ENCODE measurements around the gene RAB44.

RAB44 gene

DNA sequence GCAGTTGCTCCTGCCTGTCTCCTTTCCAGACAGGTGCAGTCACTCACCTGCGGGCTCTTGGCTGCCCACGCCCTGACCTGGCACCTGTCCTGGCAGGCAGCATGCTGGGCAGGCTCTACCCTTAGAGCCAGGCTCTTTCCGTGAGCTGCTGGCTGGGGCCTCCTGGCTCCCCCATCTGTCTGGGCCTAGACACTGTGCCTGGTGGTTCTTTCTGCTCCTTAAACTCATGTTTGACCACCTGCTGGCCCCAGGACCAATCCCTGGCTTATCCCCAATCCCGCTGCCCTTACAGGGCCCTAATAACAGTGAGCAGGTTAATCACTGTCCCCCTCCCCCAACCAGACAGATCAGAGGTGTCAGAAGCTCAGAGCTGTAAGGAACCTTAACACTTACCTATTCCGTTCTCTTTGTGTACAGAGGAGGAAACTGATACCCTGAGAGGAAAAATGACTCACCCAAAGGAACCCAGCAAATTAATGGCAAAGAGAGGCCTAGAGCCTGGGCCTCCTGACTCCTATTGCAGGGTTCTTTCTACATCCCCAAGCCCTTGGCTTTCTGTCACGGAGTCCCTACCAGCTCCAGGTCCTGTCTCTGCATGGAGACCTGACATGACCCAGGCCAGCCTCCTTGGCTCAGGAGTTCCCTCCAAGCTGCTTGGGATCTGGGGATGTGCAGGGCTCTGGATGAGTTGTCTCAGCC lies 54.7 kb downstream of the RAB44 start:
- no peak for DNase-seq

DNA sequence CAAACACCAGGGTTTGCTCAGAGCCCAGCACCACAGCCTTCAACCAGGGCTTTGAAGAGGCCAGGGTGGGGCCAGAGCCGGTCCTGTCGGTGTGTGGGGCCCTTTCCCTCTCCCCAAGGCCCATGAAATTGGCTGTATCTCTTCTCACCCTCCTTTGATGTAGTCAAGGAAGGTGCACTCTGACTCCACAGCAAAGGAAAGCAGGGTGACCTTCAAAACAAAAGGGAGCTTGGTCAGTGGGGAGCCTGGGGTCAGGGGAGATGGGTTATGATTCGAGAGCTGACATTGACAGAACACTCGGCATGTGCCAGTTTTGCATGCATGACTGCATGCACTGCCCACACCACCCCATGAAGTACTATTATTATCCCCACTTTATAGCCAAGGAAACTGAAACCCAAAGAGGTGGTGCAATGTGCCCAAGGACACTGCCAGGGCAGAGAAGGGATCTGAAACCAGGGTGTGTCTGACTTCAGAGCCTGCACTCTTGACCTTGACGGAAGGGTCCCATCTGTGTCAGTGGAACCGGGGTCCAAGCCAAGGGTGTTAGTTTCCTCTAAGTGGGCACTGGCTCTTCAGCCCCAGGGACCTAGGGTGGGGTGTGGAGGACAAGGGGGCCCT lies 55.4 kb downstream of the RAB44 start:
- DNase-seq, result no peak

DNA sequence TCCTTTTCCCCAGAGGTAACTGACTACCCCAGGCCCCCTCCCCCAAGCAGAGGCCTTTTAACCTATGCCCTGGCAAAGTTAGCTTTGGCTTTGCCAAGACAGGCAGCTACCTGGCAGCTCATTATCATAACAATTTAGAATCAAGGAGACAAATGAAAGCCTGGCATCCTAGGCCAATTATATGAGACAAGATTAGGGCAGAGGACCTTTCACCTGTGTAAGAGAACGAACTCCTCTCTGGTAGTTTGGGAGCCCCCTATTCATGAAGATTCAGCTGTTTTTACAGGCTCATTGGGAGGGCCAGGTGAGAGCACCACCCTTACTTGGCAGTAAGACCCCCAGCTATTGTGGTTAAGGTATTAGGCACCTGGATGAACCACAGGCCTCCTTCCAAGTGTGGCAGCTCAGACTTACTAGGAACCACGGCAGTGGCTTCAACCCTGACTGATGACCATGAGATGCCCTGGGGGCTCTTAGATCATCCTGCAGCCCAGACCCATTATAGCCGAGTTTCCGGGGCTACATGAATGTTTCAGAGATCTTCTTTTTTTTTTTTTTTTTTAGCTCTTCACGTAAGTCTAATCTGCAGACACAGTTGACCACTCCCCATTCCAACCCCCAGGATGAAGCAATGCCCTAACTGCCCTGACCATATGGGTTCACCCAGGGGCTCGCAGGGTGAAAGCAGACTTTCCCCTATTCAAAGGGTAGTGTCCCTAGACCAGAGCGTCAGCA lies 56.2 kb downstream of the RAB44 start:
- DNase-seq, result no peak

DNA sequence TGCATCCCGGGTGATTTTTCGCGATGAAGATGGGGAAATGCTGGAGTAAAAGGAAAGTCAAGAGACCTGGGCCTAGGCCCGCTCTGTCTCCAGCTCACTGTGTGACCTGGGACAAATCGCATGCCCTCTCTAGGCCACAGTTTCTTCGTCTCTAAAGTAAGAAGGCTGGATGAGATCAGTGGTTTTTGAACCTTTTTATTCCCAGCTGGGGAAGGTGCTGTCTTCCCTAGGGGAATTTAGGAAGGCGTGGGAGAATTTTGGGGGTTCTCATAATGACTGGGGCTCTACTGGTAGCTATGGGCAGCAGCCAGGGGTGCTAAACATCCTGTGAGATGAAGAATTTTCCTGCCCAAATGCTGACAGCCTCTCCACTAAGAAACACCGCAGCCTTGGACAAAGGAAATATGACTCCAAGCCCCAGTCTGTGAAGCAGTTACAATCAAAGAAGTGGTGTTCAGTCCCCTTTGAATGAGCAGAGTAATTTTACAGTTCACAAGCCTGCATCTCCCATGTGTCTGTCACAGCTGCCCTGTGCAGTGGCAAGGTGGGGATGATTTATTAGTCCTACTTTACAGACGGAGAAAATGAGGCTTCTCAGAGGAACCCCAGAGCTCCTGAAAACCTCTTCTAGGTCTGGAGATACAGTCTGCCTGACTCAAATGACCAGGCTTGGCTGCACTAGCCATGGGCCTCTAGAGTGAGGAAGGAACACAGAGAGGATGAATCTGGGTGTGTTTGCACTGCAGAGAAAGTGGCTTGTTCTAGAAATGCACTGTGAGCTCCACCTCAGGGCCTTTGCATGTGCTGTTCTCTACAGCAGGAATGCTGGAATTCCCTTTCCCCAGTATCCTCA lies 57.2 kb downstream of the RAB44 start:
- DNase-seq, result no peak

DNA sequence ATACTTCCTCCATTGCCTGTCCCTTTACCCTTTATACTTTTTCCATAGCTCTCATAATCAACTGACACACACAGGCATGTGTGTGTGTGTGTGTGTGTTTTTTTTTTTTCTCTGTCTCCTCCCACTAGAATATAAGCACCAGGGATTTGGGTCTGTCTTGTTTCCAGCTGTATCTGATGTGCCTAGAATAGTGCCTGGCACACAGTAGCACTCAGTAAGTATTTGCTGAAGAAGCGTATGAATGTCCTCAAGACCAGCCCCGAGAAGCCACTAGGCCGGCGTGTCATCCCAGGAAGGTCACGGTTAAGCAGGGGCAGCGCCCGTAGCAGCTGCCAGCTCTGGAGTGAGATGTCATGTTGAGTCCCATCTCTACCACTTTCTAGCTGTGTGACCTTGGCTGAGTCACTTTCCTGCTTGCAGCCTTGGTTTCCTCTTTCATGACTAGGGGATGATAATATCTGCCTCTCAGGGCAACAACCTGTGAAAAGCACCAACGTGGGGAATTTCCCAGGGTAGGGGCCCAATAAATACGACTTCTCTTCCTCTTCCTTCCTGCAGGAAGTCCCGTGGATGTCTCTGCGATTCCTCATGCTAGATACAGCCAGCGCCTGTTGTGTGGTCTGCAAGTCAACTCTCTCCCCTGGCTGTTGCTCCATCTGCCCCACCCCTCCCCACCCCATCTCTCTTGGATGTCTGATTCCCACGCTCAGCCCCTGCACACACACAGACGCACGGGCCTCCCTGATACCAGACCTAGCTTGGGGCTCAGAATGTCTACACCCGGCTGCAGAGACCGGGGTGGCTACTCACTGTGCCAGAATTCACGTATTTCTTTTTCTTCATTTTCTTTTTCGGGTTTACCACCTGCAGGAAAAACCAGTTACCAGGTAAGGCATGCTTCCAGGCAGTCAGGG lies 58.1 kb downstream of the RAB44 start:
- no peak for DNase-seq

DNA sequence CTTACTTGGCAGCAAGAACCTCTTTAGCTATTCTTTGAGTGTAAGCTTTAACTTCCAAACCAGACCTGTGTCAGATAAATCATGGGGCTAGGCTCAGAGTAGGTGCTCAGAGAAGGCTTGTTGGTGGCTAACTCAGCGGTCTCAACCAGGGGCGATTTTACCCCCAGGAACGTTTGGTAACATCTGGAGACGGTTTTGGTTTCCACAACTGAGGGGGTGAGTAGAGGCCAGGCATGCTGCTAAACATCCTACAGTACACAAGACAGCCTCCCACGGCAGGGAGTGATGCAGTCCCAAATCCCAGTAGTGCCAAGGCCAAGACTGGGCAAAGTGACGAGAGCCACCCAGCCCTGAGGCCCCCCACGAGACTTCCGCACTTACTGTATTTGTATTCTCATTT lies 59.2 kb downstream of the RAB44 start:
- DNase-seq, result peak; percentile 18

DNA sequence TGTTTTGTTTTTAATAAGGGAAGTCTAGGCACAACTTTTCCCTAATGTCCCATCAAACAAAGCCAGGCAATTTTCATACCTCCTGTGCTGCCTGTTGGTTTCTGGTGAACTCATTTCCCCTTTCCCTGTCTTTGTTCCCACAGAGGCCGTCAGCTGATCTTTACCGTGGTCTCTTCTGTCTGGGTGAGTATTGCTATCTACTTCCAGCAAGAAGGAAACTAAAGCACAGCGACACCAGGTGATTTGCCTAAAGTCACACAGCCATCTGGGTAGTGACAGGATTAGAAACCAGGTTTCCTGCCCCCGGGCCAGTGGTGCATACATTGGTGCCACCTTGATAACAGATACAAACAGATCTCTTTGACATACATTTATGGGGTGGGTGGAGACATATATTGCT lies 59.6 kb downstream of the RAB44 start:
- no peak for DNase-seq

DNA sequence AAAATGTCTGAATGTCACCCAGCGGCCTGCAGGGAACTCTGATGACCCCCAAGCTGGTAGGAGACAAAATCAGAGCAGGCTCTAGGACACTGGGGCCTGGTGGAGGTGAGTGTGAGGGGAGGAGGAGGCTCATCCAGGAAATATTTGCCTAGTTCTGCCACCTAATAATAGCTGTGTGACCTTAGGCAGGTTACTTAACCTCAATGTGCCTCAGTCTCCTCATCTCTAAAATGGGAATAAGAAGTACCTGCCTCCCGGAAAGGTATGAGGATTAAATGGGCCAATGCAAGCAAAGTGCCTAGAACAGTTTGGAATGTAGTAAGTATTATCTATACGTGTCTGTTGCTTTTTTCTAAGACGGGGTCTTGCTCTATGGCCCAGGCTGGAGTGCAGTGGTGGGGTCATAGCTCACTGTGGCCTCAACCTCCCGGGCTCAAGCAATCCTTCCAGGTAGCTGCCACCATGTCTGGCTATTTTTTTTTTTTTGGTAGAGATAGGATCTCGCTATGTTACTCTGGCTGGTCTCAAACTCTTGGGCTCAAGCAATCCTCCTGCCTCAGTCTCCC lies 60.4 kb downstream of the RAB44 start:
- DNase-seq, result no peak

DNA sequence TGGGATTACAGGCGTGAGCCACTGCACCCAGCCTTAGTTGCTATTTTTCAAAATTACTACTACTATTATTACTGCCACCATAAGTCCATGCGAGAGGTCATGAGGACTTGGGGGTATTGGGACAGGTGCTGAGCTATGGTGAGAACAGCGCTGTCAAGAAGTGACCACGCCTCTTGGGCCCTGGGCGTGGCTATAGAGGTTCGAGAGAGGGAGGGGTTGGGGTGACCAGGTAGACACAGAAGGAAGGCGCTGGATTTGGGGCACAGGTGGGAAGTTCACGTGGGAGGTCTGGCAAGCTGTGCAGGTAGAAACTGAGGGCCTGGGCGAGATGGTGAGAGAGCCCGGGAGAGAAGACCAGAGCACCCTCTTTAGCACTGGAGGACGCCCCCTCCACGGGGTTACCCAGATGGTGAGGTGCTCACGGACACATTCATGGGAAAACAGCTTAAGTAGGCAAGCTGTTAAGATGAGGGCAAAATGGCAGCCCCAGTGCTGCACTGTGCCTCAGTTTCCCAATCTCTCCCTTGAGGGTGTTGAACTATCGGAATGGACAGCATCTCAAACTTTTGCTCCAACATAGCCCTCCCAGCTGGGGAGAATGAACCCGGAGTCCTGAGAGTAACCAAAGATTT lies 61.0 kb downstream of the RAB44 start:
- DNase-seq, result no peak

DNA sequence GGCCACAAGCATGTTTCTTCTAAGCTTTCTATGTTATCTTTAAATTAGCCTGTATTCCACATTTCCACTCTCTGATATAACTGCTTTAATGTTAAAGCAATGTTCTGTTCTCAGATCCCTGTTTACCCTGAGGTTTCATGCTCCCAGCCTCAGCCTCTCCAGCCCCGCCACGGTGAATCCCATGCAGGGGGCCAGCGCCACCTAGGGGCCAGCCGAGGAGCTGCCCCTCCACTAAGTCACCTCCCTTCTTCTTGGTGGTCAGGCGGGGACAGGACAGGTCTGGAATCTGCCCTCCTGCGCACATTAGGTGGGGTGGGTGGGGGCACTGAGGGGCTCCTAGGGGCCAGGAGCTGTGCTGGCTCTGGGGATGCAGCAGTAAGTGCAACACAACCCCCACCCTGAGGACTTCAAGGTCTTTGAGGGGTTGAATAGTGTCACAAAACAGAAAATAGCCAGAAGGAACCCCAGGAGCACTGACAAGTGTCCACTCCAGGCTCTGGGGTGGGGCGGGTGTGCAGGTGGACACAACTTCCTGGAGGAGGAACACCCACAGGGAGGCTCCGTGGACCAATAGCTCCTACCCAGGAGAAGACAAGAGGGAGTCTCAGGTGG lies 61.6 kb downstream of the RAB44 start:
- peak; percentile 65 for DNase-seq

DNA sequence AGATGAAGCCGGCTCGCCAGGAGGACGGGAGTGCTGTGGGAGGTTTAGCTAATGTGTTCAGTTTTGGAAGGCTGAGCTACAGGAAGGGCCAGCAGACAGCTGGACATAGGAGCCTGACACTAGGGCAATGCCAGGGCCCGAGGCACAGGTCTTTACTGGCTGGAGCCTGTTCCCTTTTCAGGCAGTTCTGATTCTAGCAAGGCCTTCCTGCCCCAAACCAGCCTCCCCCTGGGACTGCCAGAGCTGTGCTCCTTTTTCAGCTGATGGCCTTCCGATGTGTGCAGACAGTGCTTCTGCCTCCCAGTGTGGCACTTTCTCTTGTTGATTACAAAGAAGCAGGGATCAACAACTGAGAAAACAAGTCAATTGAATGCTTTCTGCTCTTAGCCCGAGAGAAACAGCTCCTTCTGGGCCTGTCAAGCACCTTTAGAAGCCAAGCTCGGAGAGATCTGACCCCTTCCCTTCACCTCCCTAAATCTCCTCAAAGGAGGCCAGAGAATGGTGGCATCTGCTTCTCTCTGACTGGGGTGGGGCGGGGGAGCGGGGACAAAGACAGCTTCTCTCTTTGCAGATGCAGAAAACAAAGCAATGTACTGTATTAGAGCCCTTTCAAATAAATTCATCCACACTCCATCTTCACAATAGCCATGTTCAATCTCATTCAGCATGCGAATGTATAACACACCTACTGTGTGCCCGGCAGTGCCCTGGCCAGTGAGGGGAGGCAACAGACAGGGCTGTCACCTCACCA lies 63.2 kb downstream of the RAB44 start:
- no peak for DNase-seq

DNA sequence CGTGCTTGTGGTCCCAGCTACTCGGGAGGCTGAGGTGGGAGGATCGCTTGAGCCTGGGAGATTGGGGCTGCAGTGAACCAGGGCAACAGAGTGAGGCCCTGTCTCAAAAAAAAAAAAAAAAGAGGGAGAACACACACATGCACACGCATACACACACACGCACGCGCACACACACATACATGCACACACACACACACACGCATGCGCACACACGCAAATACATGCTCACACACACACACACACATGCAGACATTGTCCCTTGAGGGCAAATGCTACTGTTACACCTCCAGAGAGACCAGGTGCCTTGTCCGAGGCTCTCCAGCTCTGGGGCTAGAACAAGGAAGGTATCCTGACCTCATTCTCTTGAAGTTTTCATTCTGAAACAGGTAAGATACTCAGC lies 64.5 kb downstream of the RAB44 start:
- no peak for DNase-seq

DNA sequence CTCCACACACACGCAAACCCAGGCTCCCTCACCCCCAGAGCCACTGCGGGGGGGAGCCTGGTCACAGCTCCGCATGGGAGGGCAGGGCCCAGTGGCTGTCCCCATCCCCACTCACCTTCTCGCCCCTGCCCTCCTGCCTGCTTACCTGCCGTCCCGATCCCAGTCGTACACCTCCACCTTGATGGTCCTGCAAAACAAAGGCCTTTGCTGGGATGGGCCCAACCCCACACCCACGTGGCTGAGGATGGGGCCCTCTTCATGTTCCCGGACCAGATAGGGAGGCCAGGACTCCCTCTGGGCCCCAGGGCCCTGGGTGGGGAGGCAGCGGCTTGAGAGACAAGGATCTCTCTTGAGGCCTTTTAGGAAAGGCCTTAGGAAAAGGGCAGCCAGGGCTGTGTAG lies 67.6 kb downstream of the RAB44 start:
- DNase-seq, result no peak

DNA sequence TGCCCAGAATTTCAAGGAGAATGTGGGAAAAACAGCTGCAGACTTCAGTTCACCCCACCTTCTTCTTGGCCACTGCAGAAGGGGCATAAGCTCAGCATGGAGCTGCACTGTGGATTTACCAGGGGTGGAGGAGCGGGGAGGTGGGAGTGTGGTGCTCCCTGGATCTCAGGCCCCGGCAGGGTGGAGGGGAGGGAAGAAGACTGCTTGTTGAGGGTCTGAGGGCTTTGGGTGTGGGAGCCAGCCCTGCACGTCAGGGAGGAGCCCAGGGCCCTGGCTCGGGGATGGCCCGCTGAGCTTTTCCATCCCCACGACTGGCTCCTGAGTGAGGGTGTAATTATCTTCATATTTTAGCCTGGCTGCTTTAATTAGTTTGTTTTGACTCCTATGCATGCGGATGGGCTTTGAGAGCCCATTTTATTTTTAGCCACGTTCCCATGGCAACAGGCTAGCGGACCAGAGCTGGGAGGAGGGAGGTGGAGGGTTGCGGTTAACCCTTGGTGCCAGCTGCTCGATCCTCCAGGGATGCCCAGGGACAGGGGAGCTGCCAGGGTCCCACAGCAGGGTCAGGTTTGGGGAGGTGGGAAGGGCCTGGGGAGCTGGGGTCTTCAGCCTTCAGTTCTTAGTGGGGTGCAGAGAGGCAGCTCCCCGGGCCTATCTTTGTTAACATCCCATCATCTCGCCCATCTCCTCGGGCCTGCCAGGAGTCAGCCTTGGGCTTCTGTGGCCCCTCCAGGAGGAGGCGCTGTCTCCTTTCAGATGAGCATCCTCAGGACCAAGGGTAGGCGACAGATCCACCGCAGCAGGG lies 68.2 kb downstream of the RAB44 start:
- DNase-seq, result peak; percentile 81

DNA sequence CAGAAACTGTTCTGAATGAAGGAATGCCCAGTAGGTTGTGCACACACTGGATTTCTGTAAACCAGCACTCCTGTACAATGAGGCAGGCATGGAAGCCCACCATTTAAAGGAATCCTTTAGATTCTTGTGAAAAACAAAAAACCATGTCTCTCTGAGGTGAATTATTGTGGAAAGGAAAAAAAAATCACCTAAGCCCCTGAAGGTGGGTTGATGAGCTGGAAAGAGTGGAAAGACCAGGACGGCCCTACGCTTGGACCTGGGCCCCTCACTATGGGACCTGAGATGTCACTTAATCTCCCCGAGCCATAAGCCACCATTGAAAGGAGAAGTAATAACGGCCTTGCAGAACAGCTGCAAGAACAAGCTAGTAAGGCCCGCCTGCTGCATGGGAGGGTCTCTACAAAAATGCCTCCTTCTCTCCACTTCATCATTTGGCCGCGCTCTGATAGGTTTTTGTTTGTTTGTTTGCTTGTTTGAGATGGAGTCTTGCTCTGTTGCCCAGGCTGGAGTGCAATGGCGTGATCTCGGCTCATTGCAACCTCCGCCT lies 68.8 kb downstream of the RAB44 start:
- no peak for DNase-seq

DNA sequence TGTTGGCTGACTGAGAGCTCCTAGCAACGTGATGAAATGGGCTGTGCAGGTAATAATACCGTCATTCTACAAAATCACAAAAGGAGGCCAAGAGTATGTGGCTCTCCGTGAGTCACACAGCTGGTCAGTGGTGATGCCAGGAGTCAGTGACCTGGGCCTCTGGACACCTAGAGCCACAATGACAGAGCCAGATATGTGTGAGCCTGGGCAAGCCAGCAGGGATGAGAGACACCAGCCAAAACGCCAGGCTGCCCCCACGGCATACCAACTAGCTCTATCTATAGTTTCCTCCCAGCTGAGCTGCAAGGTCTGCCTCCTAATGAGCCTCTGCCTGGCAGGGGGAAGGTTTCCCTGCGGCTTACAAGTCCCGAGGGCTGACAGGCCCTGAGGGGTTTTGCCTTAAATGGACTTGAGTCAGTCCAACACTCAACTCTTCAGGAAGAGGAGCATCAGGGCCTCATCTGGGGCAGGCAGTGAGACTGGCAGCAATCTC lies 71.6 kb downstream of the RAB44 start:
- DNase-seq, result no peak

DNA sequence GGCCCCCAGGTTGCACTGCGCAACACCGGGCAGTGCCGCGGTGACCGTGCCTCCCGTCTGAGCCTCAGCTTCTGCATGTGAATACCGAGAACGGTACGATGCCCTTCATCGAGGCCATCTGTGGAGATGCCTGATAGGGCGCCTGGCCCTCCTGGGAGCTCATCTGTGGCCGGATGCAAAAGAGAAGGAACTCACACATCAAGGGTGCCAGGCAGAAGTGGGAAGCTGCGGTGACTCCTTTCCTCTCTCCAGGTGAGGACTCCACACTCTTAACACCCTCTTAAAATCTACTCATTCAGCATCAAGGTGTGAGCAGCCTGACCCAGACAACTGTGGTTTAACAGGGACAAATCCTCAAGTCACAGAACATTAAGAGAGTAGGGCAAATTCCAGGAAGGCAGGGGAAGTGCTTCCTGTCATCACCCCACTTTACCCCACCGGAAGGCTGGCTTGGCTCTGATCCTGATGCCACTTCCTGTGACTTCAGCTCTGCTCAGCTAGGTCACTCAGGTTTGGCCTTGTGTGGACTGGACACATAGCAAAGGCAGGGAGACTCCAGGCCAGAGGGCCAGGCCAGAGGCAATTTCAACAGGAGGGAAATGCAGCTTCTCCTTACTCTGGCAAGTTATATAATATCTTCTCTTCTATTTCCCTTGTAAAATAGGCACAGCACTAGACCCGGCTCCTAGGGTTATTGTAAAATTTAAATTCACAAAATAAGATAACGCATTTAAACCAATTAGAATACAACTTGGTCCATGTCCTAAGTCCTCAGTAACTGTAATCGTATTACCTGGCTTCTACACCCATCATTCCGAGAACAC lies 72.3 kb downstream of the RAB44 start:
- no peak for DNase-seq

DNA sequence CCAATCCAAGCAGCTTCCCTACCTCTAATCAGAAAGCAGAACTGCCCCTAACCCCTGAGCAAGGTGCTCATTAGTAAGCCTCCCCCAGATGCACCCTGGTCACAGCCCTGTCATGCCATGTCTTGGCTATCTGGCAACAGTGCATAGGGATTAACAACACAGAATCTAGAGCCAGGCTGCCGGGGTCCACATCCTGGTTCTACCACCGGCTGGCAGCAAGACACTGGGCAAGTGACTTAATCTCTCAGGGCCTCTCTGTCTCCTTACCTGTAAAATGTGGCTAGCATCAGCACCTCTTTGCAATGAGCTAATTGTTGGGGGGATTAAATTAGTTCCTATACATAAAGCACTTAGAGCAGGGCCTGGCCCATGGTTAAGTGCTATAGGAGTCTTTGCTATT lies 73.5 kb downstream of the RAB44 start:
- DNase-seq, result no peak

Measured in fibroblast of skin of abdomen (primary cell).